ENCODE measurements around the gene PNKD.

PNKD gene

GRCh38 chr2:218317303-218317630 is 46.9 kb downstream of the PNKD start:
- DNase-seq, result no peak

- no peak for DNase-seq
Measured at GRCh38 chr2:218317835-218318234, 47.5 kb downstream of the PNKD start.

- DNase-seq, result no peak
Measured at GRCh38 chr2:218318241-218318640, 47.9 kb downstream of the PNKD start.

GRCh38 chr2:218319813-218320365 is 49.6 kb downstream of the PNKD start:
- no peak for DNase-seq

GRCh38 chr2:218320704-218321336 is 50.5 kb downstream of the PNKD start:
- no peak for DNase-seq

- peak; percentile 97 for DNase-seq
Measured at GRCh38 chr2:218322768-218323525, 52.6 kb downstream of the PNKD start.

GRCh38 chr2:218323526-218324472 is 53.5 kb downstream of the PNKD start:
- peak; percentile 83 for DNase-seq

GRCh38 chr2:218325566-218326160 is 55.3 kb downstream of the PNKD start:
- DNase-seq, result no peak

GRCh38 chr2:218326315-218326714 is 56.0 kb downstream of the PNKD start:
- DNase-seq, result no peak

GRCh38 chr2:218327451-218328210 is 57.3 kb downstream of the PNKD start:
- DNase-seq, result no peak

- no peak for DNase-seq
Measured at GRCh38 chr2:218328294-218328693, 58.0 kb downstream of the PNKD start.

GRCh38 chr2:218329027-218329825 is 58.9 kb downstream of the PNKD start:
- DNase-seq, result no peak

GRCh38 chr2:218329826-218330593 is 59.7 kb downstream of the PNKD start:
- DNase-seq, result no peak

- DNase-seq, result no peak
Measured at GRCh38 chr2:218331745-218332144, 61.4 kb downstream of the PNKD start.

- DNase-seq, result no peak
Measured at GRCh38 chr2:218332288-218332687, 62.0 kb downstream of the PNKD start.

GRCh38 chr2:218332920-218333645 is 62.8 kb downstream of the PNKD start:
- no peak for DNase-seq

GRCh38 chr2:218334531-218334930 is 64.2 kb downstream of the PNKD start:
- no peak for DNase-seq

GRCh38 chr2:218340656-218341055 is 70.3 kb downstream of the PNKD start:
- no peak for DNase-seq

GRCh38 chr2:218341381-218341780 is 71.1 kb downstream of the PNKD start:
- no peak for DNase-seq

All from right kidney (tissue), 1 donor.